LNCaP clone FGC (cell line): ENCODE measurements around the gene MARK3.

Source experiments
- DNase-seq: peaks from one replicate; pipeline ENCODE4 v3.0.0-alpha.2; 2011; ENCODE audit warnings: low read depth
- H3K4me3 ChIP-seq: 2 replicates; pipeline ENCODE4 v1.5.1; 2011; ENCODE audit warnings: mild to moderate bottlenecking, low read depth, low read length, control low read depth
- CTCF ChIP-seq: IDR thresholded peaks from 2 replicates; pipeline ENCODE4 v1.5.1; 2012; ENCODE audit warnings: mild to moderate bottlenecking; ENCODE audit not compliant: control insufficient read depth, insufficient read depth; ENCODE audit errors: extremely low read depth

The MARK3 gene

GRCh38 chr14:103366741-103367140 is 18.5 kb upstream of the MARK3 start:
- DNase-seq: no peak
- no peak for TF ChIP-seq CTCF
- H3K4me3 ChIP-seq: no peak overlapping the region

GRCh38 chr14:103367995-103368394 is 17.2 kb upstream of the MARK3 start:
- TF ChIP-seq CTCF: no peak

GRCh38 chr14:103370087-103370486 is 15.1 kb upstream of the MARK3 start:
- no peak overlapping the region for H3K4me3 ChIP-seq
- DNase-seq: no peak
- TF ChIP-seq CTCF: no peak

More at GRCh38 chr14:103367995-103368394, 17.2 kb upstream of the MARK3 start:
- DNase-seq: no peak
- no peak overlapping the region for H3K4me3 ChIP-seq

- no peak for TF ChIP-seq CTCF
- no peak overlapping the region for H3K4me3 ChIP-seq
- no peak for DNase-seq
Measured at GRCh38 chr14:103372017-103372416, 13.2 kb upstream of the MARK3 start.

GRCh38 chr14:103372552-103373304 is 12.5 kb upstream of the MARK3 start:
- no peak for DNase-seq
- no peak overlapping the region for H3K4me3 ChIP-seq
- no peak for TF ChIP-seq CTCF

GRCh38 chr14:103374121-103374520 is 11.1 kb upstream of the MARK3 start:
- DNase-seq: no peak

More at GRCh38 chr14:103374121-103374520, 11.1 kb upstream of the MARK3 start:
- no peak for TF ChIP-seq CTCF
- no peak overlapping the region for H3K4me3 ChIP-seq
